SK-N-SH (cell line): ENCODE measurements around the gene CD300A. TPM values are rescaled to one million over a fixed set of nuclear protein-coding genes. Genes with fewer than 3 reads are reported as not detected.

Experiments
- CTCF ChIA-PET: fragments of 300-600, 350-600 bp; formaldehyde crosslinking; extraction: SDS; loops from one replicate; lab custom pipeline; 2021; lab: Yijun Ruan, JAX
- POLR2A ChIA-PET: fragments of 350-600 bp; sonication (Branson Sonifier 250); formaldehyde crosslinking; extraction: SDS; loops from one replicate; lab custom pipeline; 2020; ENCODE audit warnings: antibody characterized with exemption, inconsistent platforms; lab: Yijun Ruan, JAX
- DNase-seq: peaks from one replicate; pipeline ENCODE4 v3.0.0; 2012
- H2AFZ ChIP-seq: fragments of 200-600 bp; sonication (generic); 2 replicates; pipeline ENCODE4 v1.8.1; 2016; ENCODE audit warnings: antibody characterized with exemption, mild to moderate bottlenecking, low read depth
- H3F3A ChIP-seq: fragments of 200-600 bp; sonication (generic); replicated peaks from 2 replicates; pipeline ENCODE3; 2016; ENCODE audit warnings: antibody characterized with exemption, mild to moderate bottlenecking; ENCODE audit not compliant: insufficient read depth
- H3K27ac ChIP-seq, 2 experiments: fragments of 200-500 bp in 1 of 2; fragments of 200-600 bp in 1 of 2; sonication (Bioruptor generic) in 1 of 2; sonication (generic), shearing (Covaris generic) in 1 of 2; 2 replicates each; pipeline versions ENCODE4 v1.5.1 to v1.6.1; 2014 to 2016; ENCODE audit warnings: low read depth in 2 of 2, inconsistent platforms in 1 of 2, low read length in 1 of 2, mild to moderate bottlenecking in 1 of 2, mixed read lengths in 1 of 2
- H3K27me3 ChIP-seq: fragments of 200-600 bp; sonication (generic), shearing (Covaris generic); 2 replicates; pipeline ENCODE4 v1.6.1; 2016; ENCODE audit warnings: mixed run types; ENCODE audit not compliant: insufficient read depth
- H3K36me3 ChIP-seq, 2 experiments: fragments of 200-500 bp in 1 of 2; fragments of 200-600 bp in 1 of 2; sonication (Bioruptor generic) in 1 of 2; sonication (generic) in 1 of 2; replicated peaks in 1 of 2; 2 replicates each; pipeline versions ENCODE3 to v1.5.1; 2014 to 2016; ENCODE audit warnings: low read length in 1 of 2, mild to moderate bottlenecking in 1 of 2; ENCODE audit not compliant: insufficient read depth in 2 of 2, control insufficient read depth in 1 of 2
- H3K4me1 ChIP-seq, 2 experiments: fragments of 200-500 bp in 1 of 2; fragments of 200-600 bp in 1 of 2; sonication (Bioruptor generic) in 1 of 2; sonication (generic), shearing (Covaris generic) in 1 of 2; 2 replicates each; pipeline versions ENCODE4 v1.5.1 to v1.6.1; 2014 to 2016; ENCODE audit warnings: low read depth in 1 of 2, low read length in 1 of 2, mixed run types in 1 of 2; ENCODE audit not compliant: insufficient read depth in 2 of 2, control insufficient read depth in 1 of 2
- H3K4me2 ChIP-seq: fragments of 200-600 bp; sonication (generic), shearing (Covaris generic); 2 replicates; pipeline ENCODE4 v1.6.1; 2017; ENCODE audit warnings: mixed run types
- H3K4me3 ChIP-seq, 2 experiments: fragments of 200-500 bp in 1 of 2; fragments of 200-600 bp in 1 of 2; sonication (Bioruptor generic) in 1 of 2; sonication (generic), shearing (Covaris generic) in 1 of 2; 2 replicates each; pipeline versions ENCODE4 v1.5.1 to v1.8.1; 2014 to 2016; ENCODE audit warnings: low read depth in 2 of 2, inconsistent platforms in 1 of 2, low read length in 1 of 2, mild to moderate bottlenecking in 1 of 2, mixed read lengths in 1 of 2, moderate library complexity in 1 of 2
- H3K79me2 ChIP-seq: fragments of 200-600 bp; sonication (generic); 2 replicates; pipeline ENCODE4 v1.8.1; 2017; ENCODE audit warnings: mild to moderate bottlenecking; ENCODE audit not compliant: insufficient read depth
- H3K9ac ChIP-seq: fragments of 200-600 bp; sonication (generic); 2 replicates; pipeline ENCODE4 v1.6.1; 2017; ENCODE audit warnings: mixed run types
- H3K9me2 ChIP-seq: fragments of 200-600 bp; sonication (generic); 2 replicates; pipeline ENCODE4 v1.6.1; 2017; ENCODE audit warnings: mixed run types
- H3K9me3 ChIP-seq: fragments of 200-600 bp; sonication (generic); 2 replicates; pipeline ENCODE4 v1.6.1; 2017; ENCODE audit warnings: mixed run types, mild to moderate bottlenecking, moderate library complexity
- H4K20me1 ChIP-seq: fragments of 200-600 bp; sonication (generic); 2 replicates; pipeline ENCODE4 v1.6.1; 2017; ENCODE audit warnings: mild to moderate bottlenecking, mixed run types; ENCODE audit not compliant: insufficient read depth
- CHD2 ChIP-seq: fragments of 150-350 bp; IDR thresholded peaks from 2 replicates; pipeline ENCODE4 v1.6.1; 2018; ENCODE audit warnings: low read length; ENCODE audit not compliant: partially characterized antibody
- EP300 ChIP-seq, 2 experiments: IDR thresholded peaks; 2 replicates each; pipeline versions ENCODE4 v1.4.0 to v1.6.1; 2012; ENCODE audit warnings: borderline replicate concordance in 1 of 2, low read depth in 1 of 2, low read length in 1 of 2
- EZH2phosphoT487 ChIP-seq: fragments of 200-600 bp; sonication (generic); IDR thresholded peaks from 2 replicates; pipeline ENCODE4 v1.6.1; 2017; ENCODE audit warnings: low read depth, mixed run types, mild to moderate bottlenecking, antibody characterized with exemption, moderate library complexity, borderline replicate concordance
- GABPA ChIP-seq: IDR thresholded peaks from 2 replicates; pipeline ENCODE4 v1.4.0; 2012; ENCODE audit warnings: low read depth, mild to moderate bottlenecking
- MEF2A ChIP-seq: IDR thresholded peaks from 2 replicates; pipeline ENCODE4 v1.4.0; 2012; ENCODE audit warnings: low read depth, borderline replicate concordance
- POLR2AphosphoS5 ChIP-seq: IDR thresholded peaks from 2 replicates; pipeline ENCODE4 v1.6.1; 2012; ENCODE audit warnings: low read depth, low read length
- RAD21 ChIP-seq: IDR thresholded peaks from 2 replicates; pipeline ENCODE4 v1.6.1; 2012; ENCODE audit warnings: mild to moderate bottlenecking, low read length
- RCOR1 ChIP-seq: fragments of 150-350 bp; IDR thresholded peaks from 2 replicates; pipeline ENCODE4 v1.6.1; 2017; ENCODE audit warnings: antibody characterized with exemption, low read length
- RFX5 ChIP-seq: IDR thresholded peaks from 2 replicates; pipeline ENCODE4 v1.6.1; 2012; ENCODE audit warnings: mild to moderate bottlenecking, improper control_type of control experiment, low read length
- RXRA ChIP-seq: IDR thresholded peaks from 2 replicates; pipeline ENCODE4 v1.4.0; 2012; ENCODE audit warnings: low read depth, mild to moderate bottlenecking, borderline replicate concordance
- SIN3A ChIP-seq: IDR thresholded peaks from 2 replicates; pipeline ENCODE4 v1.6.1; 2012; ENCODE audit warnings: low read depth, mild to moderate bottlenecking, low read length, moderate library complexity, borderline replicate concordance
- TAF1 ChIP-seq: IDR thresholded peaks from 2 replicates; pipeline ENCODE4 v1.6.1; 2012; ENCODE audit warnings: low read depth, mild to moderate bottlenecking, low read length, moderate library complexity, borderline replicate concordance
- USF2 ChIP-seq: fragments of 150-350 bp; IDR thresholded peaks from 2 replicates; pipeline ENCODE4 v1.6.1; 2017; ENCODE audit warnings: antibody characterized with exemption, low read length, low read depth, borderline replicate concordance
- WGBS: methylation state at CpG from one replicate; pipeline ENCODE4 v1.1.6; 2017; ENCODE audit warnings: low lambda C conversion rate; 5-methylcytosine and 5-hydroxymethylcytosine counted together
- polyA plus RNA-seq, 3 experiments: library from polyadenylated mRNA; depleted of rRNA; stranded (reverse); fragments of >200 nt; gene quantifications; 2 replicates each; pipeline ENCODE4 v1.2.3, GENCODE V29; 2012
- TF ChIP-seq, protein P1 (sequence below): IDR thresholded peaks from 2 replicates; pipeline ENCODE4 v1.4.0; 2012; ENCODE audit warnings: low read depth, borderline replicate concordance
- TF ChIP-seq, protein P2 (sequence below): fragments of 150-350 bp; IDR thresholded peaks from 2 replicates; pipeline ENCODE4 v1.6.1; 2016; ENCODE audit warnings: mild to moderate bottlenecking, low read depth, low read length
- TF ChIP-seq, protein P3 (sequence below): IDR thresholded peaks from 2 replicates; pipeline ENCODE4 v1.4.0; 2012; ENCODE audit warnings: low read depth, borderline replicate concordance

Gene CD300A
- polyA plus RNA-seq, 1 of the 3 experiments (the other 2 are of a cell fraction), result not detected

GRCh38 chr17:74472890-74473289 is 6.5 kb downstream of the CD300A start (continued):
- TF ChIP-seq, protein P1, sequence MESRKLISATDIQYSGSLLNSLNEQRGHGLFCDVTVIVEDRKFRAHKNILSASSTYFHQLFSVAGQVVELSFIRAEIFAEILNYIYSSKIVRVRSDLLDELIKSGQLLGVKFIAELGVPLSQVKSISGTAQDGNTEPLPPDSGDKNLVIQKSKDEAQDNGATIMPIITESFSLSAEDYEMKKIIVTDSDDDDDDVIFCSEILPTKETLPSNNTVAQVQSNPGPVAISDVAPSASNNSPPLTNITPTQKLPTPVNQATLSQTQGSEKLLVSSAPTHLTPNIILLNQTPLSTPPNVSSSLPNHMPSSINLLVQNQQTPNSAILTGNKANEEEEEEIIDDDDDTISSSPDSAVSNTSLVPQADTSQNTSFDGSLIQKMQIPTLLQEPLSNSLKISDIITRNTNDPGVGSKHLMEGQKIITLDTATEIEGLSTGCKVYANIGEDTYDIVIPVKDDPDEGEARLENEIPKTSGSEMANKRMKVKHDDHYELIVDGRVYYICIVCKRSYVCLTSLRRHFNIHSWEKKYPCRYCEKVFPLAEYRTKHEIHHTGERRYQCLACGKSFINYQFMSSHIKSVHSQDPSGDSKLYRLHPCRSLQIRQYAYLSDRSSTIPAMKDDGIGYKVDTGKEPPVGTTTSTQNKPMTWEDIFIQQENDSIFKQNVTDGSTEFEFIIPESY, result no peak
- no peak for TF ChIP-seq USF2
- TF ChIP-seq SIN3A, result no peak
- no peak for TF ChIP-seq EZH2phosphoT487

DNA sequence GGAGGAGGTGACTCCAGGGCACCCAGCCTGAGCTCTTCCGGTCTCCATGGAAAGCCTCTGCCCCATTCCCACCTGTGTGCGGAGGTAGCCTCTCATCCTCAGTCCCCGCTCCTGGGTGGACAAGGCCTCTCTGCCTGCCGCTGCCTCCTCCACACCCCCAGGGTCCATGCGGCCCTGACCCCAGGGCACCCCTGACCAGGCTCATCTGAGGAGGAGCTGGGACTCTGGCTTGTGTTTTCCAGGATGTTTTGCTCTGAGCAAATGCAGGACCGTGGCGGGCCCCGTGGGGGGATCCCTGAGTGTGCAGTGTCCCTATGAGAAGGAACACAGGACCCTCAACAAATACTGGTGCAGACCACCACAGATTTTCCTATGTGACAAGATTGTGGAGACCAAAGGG is 6.9 kb downstream of the CD300A start:
- POLR2A ChIA-PET, result no interaction called here

DNA sequence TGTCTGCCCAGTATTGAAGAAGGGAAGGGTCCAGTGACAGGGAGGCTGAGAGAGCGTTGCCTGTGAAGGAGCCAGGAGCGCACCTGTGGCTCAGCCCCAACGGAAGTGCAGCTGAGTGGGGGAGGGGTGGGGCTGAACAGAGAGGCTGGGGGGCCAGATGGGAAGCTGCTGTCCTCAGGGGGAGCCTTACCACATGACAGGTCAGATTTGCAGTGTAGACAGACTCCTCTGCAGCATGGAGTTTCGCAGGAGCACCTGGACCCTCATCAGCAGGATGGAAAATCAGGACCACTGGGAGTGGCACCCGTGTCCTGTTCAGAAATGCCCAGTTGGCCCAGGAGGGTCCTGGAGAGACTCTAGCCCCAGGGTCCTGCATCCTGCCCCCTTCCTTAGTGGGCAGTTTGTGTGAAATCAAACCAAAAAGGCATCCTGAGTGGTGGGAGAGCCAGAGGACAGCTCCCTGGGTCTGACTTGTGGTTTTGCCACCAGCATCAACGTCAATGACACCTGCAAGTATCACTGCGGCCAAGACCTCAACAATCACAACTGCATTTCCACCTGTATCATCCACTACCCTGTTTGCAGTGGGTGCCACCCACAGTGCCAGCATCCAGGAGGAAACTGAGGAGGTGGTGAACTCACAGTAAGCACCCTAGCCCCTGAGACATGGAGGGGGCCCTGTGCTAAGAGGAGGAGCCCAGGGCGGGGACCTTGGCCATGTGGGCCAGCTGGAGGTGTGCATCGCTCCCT is 7.8 kb downstream of the CD300A start:
- POLR2A ChIA-PET, result no interaction called here
- Histone ChIP-seq H3K27me3 (no peaks in the 10 kb centered on the region), H4K20me1 (no peaks in the 10 kb centered on the region), H3K27ac (no peak overlapping the region), H3K9me2 (no peaks in the 10 kb centered on the region), H3K9me3 (no peaks in the 10 kb centered on the region), H3F3A (no peaks in the 10 kb centered on the region), H3K79me2 (no peaks in the 10 kb centered on the region), H3K4me1 (no peaks in the 10 kb centered on the region), H2AFZ (no peak overlapping the region), H3K36me3 (no peaks in the 10 kb centered on the region), H3K9ac (no peak overlapping the region), H3K4me2 (no peak overlapping the region), H3K4me3 (no peak overlapping the region)
- peak; percentile 17 for DNase-seq
- CTCF ChIA-PET, result interaction anchor here (1.0 to 15.8 kb wide), 5 partner anchors 18 to 105 kb away, joined by 3 to 122 read pairs (median 30); partner anchors contain the start of gene GPR142
- 28% methylated on average over 9 of the region's 9 CpGs for WGBS
- TF ChIP-seq EP300 (IDR thresholded peaks at IDR 0.05; ENCODE audit: borderline replicate concordance in 1 of 2, low read depth in 1 of 2, low read length in 1 of 2) (no peak), CHD2 (no peak), RFX5 (no peak), EZH2phosphoT487 (no peak), POLR2AphosphoS5 (no peak), GABPA (no peak), RXRA (no peak), TAF1 (no peak), USF2 (no peak), RCOR1 (no peak), MEF2A (no peak)
- TF ChIP-seq, protein P2, sequence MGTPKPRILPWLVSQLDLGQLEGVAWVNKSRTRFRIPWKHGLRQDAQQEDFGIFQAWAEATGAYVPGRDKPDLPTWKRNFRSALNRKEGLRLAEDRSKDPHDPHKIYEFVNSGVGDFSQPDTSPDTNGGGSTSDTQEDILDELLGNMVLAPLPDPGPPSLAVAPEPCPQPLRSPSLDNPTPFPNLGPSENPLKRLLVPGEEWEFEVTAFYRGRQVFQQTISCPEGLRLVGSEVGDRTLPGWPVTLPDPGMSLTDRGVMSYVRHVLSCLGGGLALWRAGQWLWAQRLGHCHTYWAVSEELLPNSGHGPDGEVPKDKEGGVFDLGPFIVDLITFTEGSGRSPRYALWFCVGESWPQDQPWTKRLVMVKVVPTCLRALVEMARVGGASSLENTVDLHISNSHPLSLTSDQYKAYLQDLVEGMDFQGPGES, result no peak
- TF ChIP-seq, protein P3, sequence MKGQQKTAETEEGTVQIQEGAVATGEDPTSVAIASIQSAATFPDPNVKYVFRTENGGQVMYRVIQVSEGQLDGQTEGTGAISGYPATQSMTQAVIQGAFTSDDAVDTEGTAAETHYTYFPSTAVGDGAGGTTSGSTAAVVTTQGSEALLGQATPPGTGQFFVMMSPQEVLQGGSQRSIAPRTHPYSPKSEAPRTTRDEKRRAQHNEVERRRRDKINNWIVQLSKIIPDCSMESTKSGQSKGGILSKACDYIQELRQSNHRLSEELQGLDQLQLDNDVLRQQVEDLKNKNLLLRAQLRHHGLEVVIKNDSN, result no peak

More for the DNA sequence above, 6.9 kb downstream of the CD300A start:
- H3K27me3 ChIP-seq, result no peaks in the 10 kb centered on the region
- no peaks in the 10 kb centered on the region for H3F3A ChIP-seq
- H3K4me2 ChIP-seq, result no peak overlapping the region
- H4K20me1 ChIP-seq, result no peaks in the 10 kb centered on the region
- no peaks in the 10 kb centered on the region for H3K9me2 ChIP-seq
- no peaks in the 10 kb centered on the region for H3K36me3 ChIP-seq
- no peak overlapping the region for H3K27ac ChIP-seq
- no peak overlapping the region for H3K9ac ChIP-seq
- no peak overlapping the region for H3K4me3 ChIP-seq
- no peaks in the 10 kb centered on the region for H3K9me3 ChIP-seq
- DNase-seq, result no peak
- WGBS, result 35% methylated on average over 5 of the region's 8 CpGs
- no peak overlapping the region for H2AFZ ChIP-seq
- no peaks in the 10 kb centered on the region for H3K4me1 ChIP-seq
- no peak for TF ChIP-seq EP300 (IDR thresholded peaks at IDR 0.05; ENCODE audit: borderline replicate concordance in 1 of 2, low read depth in 1 of 2, low read length in 1 of 2)
- no peak for TF ChIP-seq RAD21
- no peak for TF ChIP-seq SIN3A
- CTCF ChIA-PET, result interaction anchor here (1.0 to 15.8 kb wide), 7 partner anchors 9 to 105 kb away, joined by 3 to 122 read pairs (median 11); partner anchors contain the start of gene GPR142
- no peaks in the 10 kb centered on the region for H3K79me2 ChIP-seq
